ENCODE results near the gene KCNJ6.

The KCNJ6 gene

GRCh38 chr21:37803101-37803651, 113.1 kb downstream of the KCNJ6 start:
- H3K4me3 ChIP-seq (replicated peaks in 1 of 2; ENCODE audit: low read depth in 2 of 2, low read length in 2 of 2), result no peak overlapping the region
- no peak for DNase-seq (ENCODE audit: low read depth in 2 of 2)
- TF ChIP-seq CTCF (IDR thresholded peaks at IDR 0.05; ENCODE audit: low read depth, low read length), result no peak

DNA sequence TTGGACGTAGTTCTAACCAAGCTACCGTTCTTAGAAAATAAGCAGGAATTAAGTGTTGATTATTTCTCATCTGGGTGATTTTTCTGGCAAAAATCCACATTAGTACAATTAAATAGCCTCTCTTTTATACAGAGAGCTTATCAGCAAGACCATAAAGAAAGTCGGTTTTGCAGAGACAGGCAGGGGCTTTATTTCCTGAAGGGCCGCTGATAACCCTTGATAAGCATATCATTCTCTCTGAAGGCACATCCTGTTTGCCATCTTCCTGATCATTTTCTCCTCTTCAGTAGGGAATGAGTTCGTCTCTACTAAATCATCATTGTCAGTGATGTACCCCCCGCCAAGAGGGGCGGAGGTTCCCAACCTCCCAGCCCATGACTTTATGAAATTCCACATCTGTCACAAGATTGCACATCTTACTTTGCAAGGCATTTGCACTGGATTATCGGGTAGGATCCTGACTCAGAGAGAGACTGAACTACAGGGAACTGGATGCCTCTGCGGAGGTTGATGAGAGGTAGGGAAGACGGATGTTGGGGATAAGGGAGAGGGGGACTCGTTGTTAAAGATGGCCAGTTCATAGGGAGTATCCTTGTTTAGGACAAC, 115.7 kb downstream of the KCNJ6 start:
- DNase-seq (ENCODE audit: low read depth in 2 of 2), result peak; percentile 22 to 40
- TF ChIP-seq CTCF (IDR thresholded peaks at IDR 0.05; ENCODE audit: low read depth, low read length), result no peak
- no peak overlapping the region for H3K4me3 ChIP-seq (replicated peaks in 1 of 2; ENCODE audit: low read depth in 2 of 2, low read length in 2 of 2)

DNA sequence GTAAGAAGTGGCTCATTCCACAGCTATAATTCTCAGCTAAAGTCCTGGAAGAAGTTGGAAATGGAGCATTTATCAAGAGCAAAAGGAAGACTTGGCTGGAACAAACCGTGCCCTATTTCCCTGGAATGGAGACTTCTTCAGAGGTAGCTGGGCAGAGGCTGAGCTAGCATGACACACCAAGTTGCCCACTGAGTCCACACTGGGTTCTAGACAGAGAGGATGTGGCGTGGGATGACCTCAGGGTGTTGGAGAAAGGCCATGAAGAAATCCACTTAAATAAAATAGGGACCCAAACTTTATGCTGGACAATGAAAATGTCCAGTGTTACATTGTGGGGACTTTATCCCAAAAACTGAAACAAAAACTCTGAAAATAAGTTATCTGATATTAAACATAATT, 116.2 kb downstream of the KCNJ6 start:
- peak in 1 of 2 donors; percentile 10 for DNase-seq (ENCODE audit: low read depth in 2 of 2)
- H3K4me3 ChIP-seq (replicated peaks in 1 of 2; ENCODE audit: low read depth in 2 of 2, low read length in 2 of 2), result no peak overlapping the region
- TF ChIP-seq CTCF (IDR thresholded peaks at IDR 0.05; ENCODE audit: low read depth, low read length), result no peak

- DNase-seq (ENCODE audit: low read depth in 2 of 2), result peak in 1 of 2 donors; percentile 11
- no peak for TF ChIP-seq CTCF (IDR thresholded peaks at IDR 0.05; ENCODE audit: low read depth, low read length)
- no peak overlapping the region for H3K4me3 ChIP-seq (replicated peaks in 1 of 2; ENCODE audit: low read depth in 2 of 2, low read length in 2 of 2)
These were observed 116.8 kb downstream of the KCNJ6 start for GRCh38 chr21:37799211-37800056.

DNA sequence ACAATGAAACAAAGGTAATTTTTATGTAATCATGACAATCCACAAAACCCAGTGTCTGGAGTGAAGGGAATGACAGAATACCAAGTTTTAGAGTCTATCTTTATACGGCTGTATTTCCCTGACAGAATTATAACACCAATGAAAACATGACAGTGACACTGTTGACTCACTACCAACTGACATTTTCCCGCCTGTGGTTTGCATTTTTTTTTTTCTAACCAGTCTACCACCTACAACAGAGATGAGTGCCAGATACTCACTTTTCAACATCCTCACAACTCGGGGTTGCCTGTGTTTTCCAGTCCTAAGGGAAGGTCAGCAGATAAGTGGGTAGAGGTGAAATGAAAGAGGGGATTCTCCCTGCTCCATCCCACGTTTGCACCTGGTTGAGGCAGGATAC, 118.9 kb downstream of the KCNJ6 start:
- no peak for DNase-seq (ENCODE audit: low read depth in 2 of 2)
- TF ChIP-seq CTCF (IDR thresholded peaks at IDR 0.05; ENCODE audit: low read depth, low read length), result no peak
- no peak overlapping the region for H3K4me3 ChIP-seq (replicated peaks in 1 of 2; ENCODE audit: low read depth in 2 of 2, low read length in 2 of 2)

DNA sequence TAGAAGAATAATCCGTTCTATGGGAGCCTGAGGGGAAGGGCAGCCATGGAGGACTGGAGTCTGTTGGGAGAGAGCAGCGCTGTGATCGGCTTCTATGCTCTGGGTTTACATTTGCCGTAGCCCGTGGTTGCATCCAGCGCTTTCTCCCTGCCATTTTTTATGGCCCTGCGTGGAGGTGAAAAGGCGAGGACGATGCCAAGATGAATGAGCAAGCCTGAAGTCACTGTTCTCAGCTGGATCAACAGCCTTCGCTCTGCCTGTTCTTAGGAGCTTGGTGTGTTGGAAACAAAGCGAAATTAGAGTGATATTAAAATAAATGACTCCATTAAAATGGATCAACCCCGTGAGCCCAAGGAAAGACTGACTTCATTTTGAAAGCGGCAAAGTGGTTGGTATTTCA, 120.2 kb downstream of the KCNJ6 start:
- no peak for TF ChIP-seq CTCF (IDR thresholded peaks at IDR 0.05; ENCODE audit: low read depth, low read length)
- DNase-seq (ENCODE audit: low read depth in 2 of 2), result no peak
- H3K4me3 ChIP-seq (replicated peaks in 1 of 2; ENCODE audit: low read depth in 2 of 2, low read length in 2 of 2), result no peak overlapping the region

Measured in cardiac fibroblast (primary cell).